BJ (cell line): ENCODE data around the gene IRS4. TPM values are rescaled to one million over a fixed set of nuclear protein-coding genes. Genes with fewer than 3 reads are reported as not detected.

ENCODE experiments used
- CTCF ChIA-PET: fragments of 350-600 bp; formaldehyde crosslinking; extraction: SDS; loops from one replicate; lab custom pipeline; 2021; ENCODE audit warnings: antibody characterized with exemption, inconsistent platforms; lab: Yijun Ruan, JAX
- POLR2A ChIA-PET: fragments of 300-600 bp; sonication (Branson Sonifier 250); formaldehyde crosslinking; extraction: SDS; loops from one replicate; lab custom pipeline; 2021; ENCODE audit warnings: antibody characterized with exemption; lab: Charles Lee
- DNase-seq: peaks from one replicate; pipeline ENCODE4 v3.0.0-alpha.2; 2011; ENCODE audit warnings: low read depth
- H3K27me3 ChIP-seq: 2 replicates; pipeline ENCODE4 v1.6.0; 2011; ENCODE audit warnings: low read length; ENCODE audit not compliant: control insufficient read depth, insufficient read depth
- H3K36me3 ChIP-seq: 2 replicates; pipeline ENCODE4 v1.5.1; 2011; ENCODE audit warnings: low read length; ENCODE audit not compliant: control insufficient read depth, insufficient read depth
- H3K4me3 ChIP-seq: 2 replicates; pipeline ENCODE4 v1.5.1; 2011; ENCODE audit warnings: low read depth, mild to moderate bottlenecking, control low read depth, low read length
- CTCF ChIP-seq: IDR thresholded peaks from 2 replicates; pipeline ENCODE4 v1.5.1; 2011; ENCODE audit warnings: low read depth, mild to moderate bottlenecking, control low read depth, inconsistent platforms, low read length, moderate library complexity; ENCODE audit not compliant: insufficient read depth
- polyA plus RNA-seq: library from polyadenylated mRNA; depleted of rRNA; stranded (reverse); fragments of >200 nt; gene quantifications from 2 replicates; pipeline ENCODE4 v1.2.3, GENCODE V29; 2011

The IRS4 gene
- polyA plus RNA-seq, 1 experiment: not detected

GRCh38 chrX:108726748-108727147 lies 9.6 kb downstream of the IRS4 start:
- Histone ChIP-seq H3K27me3 (peaks cover 2% of the 10 kb centered on the region; the same call in 1 of the 2 replicates), H3K36me3 (no peaks in the 10 kb centered on the region)

GRCh38 chrX:108722561-108722960 lies 13.8 kb downstream of the IRS4 start:
- Histone ChIP-seq H3K36me3 (no peaks in the 10 kb centered on the region), H3K4me3 (no peak overlapping the region), H3K27me3 (no peaks in the 10 kb centered on the region)
- DNase-seq: no peak
- CTCF ChIA-PET: interaction anchor here (0.6 kb wide), 1 partner anchor 499 kb away, joined by 4 read pairs; no protein-coding TSS in a partner anchor
- POLR2A ChIA-PET: no interaction called here
- no peak for TF ChIP-seq CTCF

More at GRCh38 chrX:108726748-108727147, 9.6 kb downstream of the IRS4 start:
- ChIA-PET CTCF (no interaction called here), POLR2A (no interaction called here)
- DNase-seq: no peak
- TF ChIP-seq CTCF: no peak
- H3K4me3 ChIP-seq: no peak overlapping the region

- H3K36me3 ChIP-seq: no peaks in the 10 kb centered on the region
- no peaks in the 10 kb centered on the region for H3K27me3 ChIP-seq
- H3K4me3 ChIP-seq: no peak overlapping the region
- TF ChIP-seq CTCF: no peak
- ChIA-PET POLR2A (no interaction called here), CTCF (no interaction called here)
- no peak for DNase-seq
These were observed 23.5 kb downstream of the IRS4 start for GRCh38 chrX:108712886-108713285.

- TF ChIP-seq CTCF: no peak
- H3K36me3 ChIP-seq: no peaks in the 10 kb centered on the region
- no peaks in the 10 kb centered on the region for H3K27me3 ChIP-seq
- no peak for DNase-seq
- no peak overlapping the region for H3K4me3 ChIP-seq
- CTCF ChIA-PET: no interaction called here
- POLR2A ChIA-PET: no interaction called here
These were observed 31.5 kb downstream of the IRS4 start for GRCh38 chrX:108704839-108705238.

- no peak for TF ChIP-seq CTCF
- no peak for DNase-seq
- Histone ChIP-seq H3K36me3 (no peaks in the 10 kb centered on the region), H3K27me3 (no peaks in the 10 kb centered on the region), H3K4me3 (no peak overlapping the region)
- ChIA-PET CTCF (no interaction called here), POLR2A (no interaction called here)
These were observed 33.8 kb downstream of the IRS4 start for GRCh38 chrX:108702530-108702929.
